SIG-M5 (cell line): ENCODE data around the gene CRHBP.

ENCODE experiments used
- DNase-seq: peaks from one replicate; lab custom pipeline; 2025; lab: John Stamatoyannopoulos, UW

CRHBP gene

GRCh38 chr5:77015938-77016569 lies 63.2 kb downstream of the CRHBP start:
- no peak for DNase-seq

DNA sequence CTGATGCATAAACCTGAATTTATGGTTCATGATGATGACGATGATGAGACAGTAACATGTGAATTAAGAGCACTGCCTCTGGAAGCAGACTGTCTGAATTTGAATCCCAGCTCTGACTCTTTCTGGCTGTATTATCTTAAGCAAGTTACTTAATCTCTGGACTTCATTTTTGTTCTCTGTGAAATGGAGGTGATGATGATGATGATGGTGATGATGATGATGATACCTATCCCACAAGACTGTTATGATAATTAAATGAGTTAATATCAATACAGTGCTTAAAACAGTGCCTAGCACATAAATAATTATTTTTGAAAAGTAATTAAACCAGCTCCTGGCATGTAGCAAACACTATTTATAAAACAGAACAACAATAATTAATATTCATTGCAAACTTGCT lies 64.1 kb downstream of the CRHBP start:
- DNase-seq = no peak

- DNase-seq = no peak
These were observed 64.8 kb downstream of the CRHBP start for GRCh38 chr5:77017668-77018067.
